NT2/D1 (cell line): ENCODE data around the gene VRTN.

Experiments
- SUZ12 ChIP-seq: IDR thresholded peaks from 2 replicates; pipeline ENCODE4 v1.6.1; 2011; ENCODE audit not compliant: insufficient read length, insufficient read depth; ENCODE audit errors: extremely low read depth
- YY1 ChIP-seq: IDR thresholded peaks from 2 replicates; pipeline ENCODE4 v1.6.1; 2011; ENCODE audit not compliant: insufficient read length, insufficient read depth
- ZNF274 ChIP-seq: IDR thresholded peaks from 2 replicates; pipeline ENCODE4 v1.6.1; 2011; ENCODE audit warnings: mild to moderate bottlenecking, low read depth, low read length

- TF ChIP-seq ZNF274 (no peak), YY1 (no peak), SUZ12 (no peak)
These were observed 54.4 kb downstream of the VRTN start for GRCh38 chr14:74402401-74403251.
